ENCODE measurements around the gene RAB3GAP1. TPM values are rescaled to one million over a fixed set of nuclear protein-coding genes. Genes with fewer than 3 reads are reported as not detected.

RAB3GAP1 gene
- polyA plus RNA-seq, 1 of the 3 experiments (the other 2 are of a cell fraction) = 10.9 TPM

GRCh38 chr2:135099802-135100483 lies 47.9 kb downstream of the RAB3GAP1 start:
- TF ChIP-seq USF1 (IDR thresholded peaks at IDR 0.05; ENCODE audit: borderline replicate concordance, low read depth) (no peak), REST (IDR thresholded peaks at IDR 0.05; ENCODE audit: low read depth, low read length) (no peak), GATA2 (CRISPR knock-in tag; IDR thresholded peaks at IDR 0.05) (peak; percentile 69; the same call in 1 of the 2 replicates), FOSL2 (IDR thresholded peaks at IDR 0.05; ENCODE audit: borderline replicate concordance, low read depth) (no peak), EP300 (IDR thresholded peaks at IDR 0.05; ENCODE audit: borderline replicate concordance in 1 of 2, low read depth in 1 of 2, low read length in 1 of 2) (peak in 1 of 2 experiments; percentile 30; a peak in 1 of 4 replicates), TAF1 (IDR thresholded peaks at IDR 0.05; ENCODE audit: borderline replicate concordance, low read depth, low read length) (no peak), EZH2phosphoT487 (IDR thresholded peaks at IDR 0.05; ENCODE audit: borderline replicate concordance, low read depth) (no peak), ZBTB33 (IDR thresholded peaks at IDR 0.05; ENCODE audit: borderline replicate concordance, low read depth) (no peak), CHD2 (IDR thresholded peaks at IDR 0.05; ENCODE audit: low read length, partially characterized antibody) (no peak), ELF1 (IDR thresholded peaks at IDR 0.05) (no peak), RFX5 (IDR thresholded peaks at IDR 0.05; ENCODE audit: low read length) (no peak), TCF12 (IDR thresholded peaks at IDR 0.05) (no peak), RCOR1 (IDR thresholded peaks at IDR 0.05; ENCODE audit: low read length) (peak; percentile 84)
- ChIA-PET POLR2A (no interaction called here), CTCF (no interaction called here)
- H3K36me3 ChIP-seq (replicated peaks in 1 of 2; ENCODE audit: control insufficient read depth in 1 of 2, insufficient read depth in 2 of 2, low read length in 1 of 2) = peaks cover 0 to 51% of the 10 kb centered on the region in 2 experiments
- no peaks in the 10 kb centered on the region for H3K9me3 ChIP-seq
- H3K9ac ChIP-seq = no peak overlapping the region
- no peak overlapping the region for H3K4me3 ChIP-seq (ENCODE audit: low read depth in 2 of 2, low read length in 1 of 2)
- no peaks in the 10 kb centered on the region for H4K20me1 ChIP-seq (ENCODE audit: insufficient read depth)
- H2AFZ ChIP-seq (ENCODE audit: low read depth) = no peak overlapping the region
- no peaks in the 10 kb centered on the region for H3K9me2 ChIP-seq
- H3F3A ChIP-seq (replicated peaks; ENCODE audit: insufficient read depth) = peaks cover 5% of the 10 kb centered on the region
- DNase-seq = peak; percentile 68
- no peaks in the 10 kb centered on the region for H3K27me3 ChIP-seq (ENCODE audit: insufficient read depth)
- peak overlapping the region in 1 of 2 experiments; percentile 71; a peak in 2 of 4 replicates for H3K27ac ChIP-seq (ENCODE audit: low read depth in 2 of 2, low read length in 1 of 2)
- WGBS (ENCODE audit: low lambda C conversion rate) = 82% methylated on average over 5 of the region's 5 CpGs
- peaks cover 0 to 11% of the 10 kb centered on the region in 2 experiments; a peak in 1 of 4 replicates for H3K4me1 ChIP-seq (ENCODE audit: control insufficient read depth in 1 of 2, insufficient read depth in 2 of 2, low read depth in 1 of 2, low read length in 1 of 2)
- peaks cover 27% of the 10 kb centered on the region for H3K79me2 ChIP-seq (ENCODE audit: insufficient read depth)
- no peak overlapping the region for H3K4me2 ChIP-seq

All from SK-N-SH (cell line).